HEK293T (cell line): ENCODE measurements around the gene PITPNB.

Experiments
- ARNT ChIP-seq: fragments of 450-650 bp; IDR thresholded peaks from 2 replicates; pipeline ENCODE4 v1.6.1; 2017; ENCODE audit warnings: mild to moderate bottlenecking
- ELF4 ChIP-seq: fragments of 450-650 bp; IDR thresholded peaks from 2 replicates; pipeline ENCODE4 v1.6.1; 2017; ENCODE audit warnings: antibody characterized with exemption
- LEF1 ChIP-seq: fragments of 450-650 bp; IDR thresholded peaks from 2 replicates; pipeline ENCODE4 v1.6.1; 2017; ENCODE audit warnings: mild to moderate bottlenecking, borderline replicate concordance
- SUZ12 ChIP-seq: fragments of 450-650 bp; IDR thresholded peaks from 2 replicates; pipeline ENCODE4 v1.6.1; 2016; ENCODE audit warnings: mild to moderate bottlenecking

DNA sequence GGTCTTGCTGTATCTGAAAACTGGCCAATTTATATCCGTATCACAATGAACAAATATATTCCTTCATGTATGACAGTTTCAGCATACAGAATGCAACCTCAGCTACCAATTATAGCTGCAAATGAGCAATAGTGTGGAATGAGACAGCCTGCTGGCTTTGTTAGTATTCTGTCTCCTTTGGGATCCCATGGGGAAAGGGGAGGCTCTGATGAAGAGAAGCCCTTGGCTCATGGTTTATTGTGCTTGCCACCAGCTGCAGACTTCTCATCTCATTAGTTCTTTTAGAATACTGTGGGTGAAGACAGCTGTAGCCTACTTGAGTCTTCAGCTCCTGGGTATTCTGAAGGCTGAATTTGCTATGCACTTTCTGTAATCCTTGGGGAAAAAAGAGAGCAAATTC lies 42.4 kb downstream of the PITPNB start:
- TF ChIP-seq LEF1 (no peak), SUZ12 (no peak), ARNT (no peak), ELF4 (no peak)
